COLO668 (cell line): ENCODE data around the gene MYADML2.
A peak's percentile ranks its signal among the peaks of the same experiment; 100 is the strongest.

Source experiments
- DNase-seq: peaks from one replicate; lab custom pipeline; 2025; ENCODE audit not compliant: unreplicated experiment; lab: John Stamatoyannopoulos, UW

Gene MYADML2

DNA sequence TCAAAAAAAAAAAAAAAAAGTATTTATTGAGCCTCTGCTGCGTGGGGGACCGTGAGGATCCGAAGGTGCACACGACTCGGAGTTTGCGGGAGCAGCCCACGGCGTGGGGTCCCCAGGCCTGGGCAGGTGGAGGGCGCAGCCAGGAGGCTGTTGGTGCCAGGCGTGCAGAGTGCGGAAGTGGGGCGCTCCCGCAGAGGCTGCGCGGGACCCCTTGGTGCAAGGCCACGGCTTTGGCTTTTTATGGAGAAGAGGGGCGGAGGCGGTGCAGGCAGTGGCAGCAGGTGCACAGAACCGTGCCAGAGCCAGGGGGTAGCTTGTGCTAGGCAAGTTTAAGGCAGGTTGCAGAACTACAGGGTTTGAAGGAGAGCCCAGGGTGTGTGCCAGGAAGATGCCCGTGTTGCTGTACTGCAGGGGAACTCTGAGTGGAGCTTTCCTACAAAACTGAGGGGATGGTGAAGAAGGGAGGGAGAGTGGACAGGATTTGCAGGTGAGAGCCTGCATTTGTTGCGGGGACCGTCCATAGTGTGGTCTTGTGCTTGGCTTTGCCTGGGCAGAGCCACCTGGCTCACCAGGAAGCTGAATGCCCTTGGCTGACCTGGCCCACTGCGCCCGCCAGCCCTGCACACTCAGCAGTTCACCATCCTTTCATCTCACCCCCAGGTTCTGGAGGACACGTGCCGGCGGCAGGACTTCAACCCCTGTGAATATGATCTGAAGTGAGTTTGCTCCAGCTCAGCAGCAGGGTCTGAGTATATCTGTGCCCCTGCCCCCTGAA, 31.7 kb upstream of the MYADML2 start:
- DNase-seq: peak; percentile 16

DNA sequence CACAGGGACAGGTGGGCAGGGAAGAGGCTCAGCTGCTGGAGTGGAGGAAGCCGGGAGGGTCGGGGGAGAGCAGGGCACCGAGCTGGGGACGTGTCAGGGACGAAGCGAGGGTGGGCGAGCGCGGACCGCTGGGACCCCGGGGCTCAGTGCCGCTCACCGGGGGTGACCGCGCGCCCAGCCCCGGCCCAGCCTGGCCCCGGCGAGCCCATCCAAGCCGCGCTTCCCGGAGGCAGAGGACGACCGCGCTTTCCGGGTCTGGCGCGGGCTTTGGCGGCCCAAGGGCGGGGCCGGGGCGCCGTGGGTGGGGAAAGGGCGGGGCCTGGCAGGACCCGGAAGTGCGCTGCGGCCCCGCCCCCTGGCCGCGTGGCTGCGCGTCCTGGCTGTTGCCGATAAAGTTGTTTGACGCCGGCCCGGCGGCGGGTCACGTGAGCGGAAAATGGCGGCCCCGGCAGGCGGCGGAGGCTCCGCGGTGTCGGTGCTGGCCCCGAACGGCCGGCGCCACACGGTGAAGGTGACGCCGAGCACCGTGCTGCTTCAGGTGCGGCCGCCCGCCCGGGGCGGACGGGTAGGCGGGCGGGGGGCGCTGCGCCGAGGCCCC, 30.3 kb upstream of the MYADML2 start, which contains the start of gene ASPSCR1:
ASPSCR1 (plus strand) TSS at position 419 of the 598 bp plus-strand sequence; CDS start at position 437, 18 bp downstream.
- DNase-seq: peak; percentile 89

DNA sequence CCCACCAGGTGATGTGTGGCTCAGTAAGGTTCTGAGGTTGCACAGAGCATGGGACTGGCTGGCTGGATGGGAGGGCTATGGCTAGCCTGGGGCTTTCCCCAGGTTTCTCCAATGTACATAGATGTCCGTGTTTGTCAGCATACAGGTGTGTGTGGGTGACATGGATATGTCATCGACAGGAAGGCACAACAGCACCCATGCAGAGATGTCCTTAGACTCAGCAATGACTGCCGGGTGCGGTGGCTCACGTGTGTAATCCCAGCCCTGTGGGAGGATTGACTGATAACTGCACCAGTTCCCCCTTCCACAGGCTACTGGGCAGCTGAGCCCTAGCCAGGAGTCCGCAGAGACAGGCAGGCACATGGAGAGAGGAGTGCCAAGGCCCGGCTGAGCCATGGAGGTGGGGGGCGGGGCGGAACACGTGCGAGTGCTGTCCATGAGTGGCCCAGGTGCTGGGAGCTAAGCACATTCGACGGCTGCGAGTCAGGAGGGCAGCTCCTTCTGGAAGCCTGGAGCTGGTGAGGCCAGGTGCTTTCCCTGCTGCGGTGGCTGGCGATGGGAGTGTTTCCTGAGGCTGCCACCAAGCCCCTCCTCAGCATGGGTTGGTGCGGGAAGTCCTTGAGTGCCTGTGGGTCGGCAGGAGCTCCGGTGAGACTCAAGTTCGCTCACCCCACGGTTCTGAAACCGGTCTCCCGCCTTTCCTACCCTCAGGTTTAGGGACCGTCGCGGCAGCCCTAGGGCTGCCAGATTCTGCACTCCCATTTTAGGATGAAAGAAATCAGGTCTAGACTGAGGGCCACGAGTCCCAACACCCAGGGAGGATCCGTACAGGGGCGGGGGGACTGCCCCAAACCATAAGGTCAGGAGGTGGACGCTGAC, 29.5 kb upstream of the MYADML2 start:
- DNase-seq: peak; percentile 82

- no peak for DNase-seq
Measured at GRCh38 chr17:81973432-81973831, 26.4 kb upstream of the MYADML2 start.

DNA sequence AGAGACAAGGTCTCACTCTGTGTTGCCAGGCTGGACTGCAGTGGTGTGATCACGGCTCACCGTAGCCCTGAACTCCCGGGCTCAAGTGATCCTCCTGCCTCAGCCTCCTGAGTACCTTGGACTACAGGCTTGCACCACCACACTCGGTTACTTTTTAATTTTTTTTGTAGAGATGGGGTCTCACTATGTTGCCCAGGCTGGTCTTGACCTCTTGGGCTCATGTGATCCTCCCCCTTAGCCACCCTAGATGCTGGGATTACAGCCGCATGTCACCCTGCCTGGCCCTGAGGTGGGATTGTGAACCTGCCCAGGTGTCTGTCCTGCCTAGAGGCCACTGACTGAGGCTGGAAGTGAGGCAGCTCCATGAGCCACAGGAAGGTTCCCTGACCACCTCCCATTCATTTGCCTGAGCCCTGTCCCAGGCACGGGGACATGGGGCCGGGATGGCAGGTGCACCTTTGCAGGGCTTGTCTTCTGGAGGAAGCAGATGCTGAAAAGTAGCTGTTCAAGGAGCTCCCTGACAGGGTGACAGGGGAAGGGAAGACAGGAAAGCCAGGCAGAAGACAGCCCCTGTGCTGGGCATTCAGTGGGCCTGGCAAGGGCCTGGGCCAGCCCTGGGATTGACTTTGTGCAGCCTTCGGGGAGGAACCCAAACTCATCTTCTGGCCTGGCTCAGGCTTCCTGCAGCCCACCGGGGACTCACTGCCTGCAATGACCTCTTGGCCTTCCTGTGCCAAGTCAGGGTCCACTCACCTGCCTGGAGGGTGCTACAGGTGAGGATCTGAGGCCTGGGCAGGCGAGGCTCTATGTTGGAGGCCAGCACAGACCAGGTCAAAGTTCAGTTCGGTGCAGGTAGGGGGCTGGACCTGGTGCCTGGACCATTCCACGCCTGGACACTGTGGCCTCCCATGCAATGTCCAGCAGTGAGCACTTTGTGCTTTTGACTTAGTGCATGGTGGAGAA, 22.1 kb upstream of the MYADML2 start:
- no peak for DNase-seq

DNA sequence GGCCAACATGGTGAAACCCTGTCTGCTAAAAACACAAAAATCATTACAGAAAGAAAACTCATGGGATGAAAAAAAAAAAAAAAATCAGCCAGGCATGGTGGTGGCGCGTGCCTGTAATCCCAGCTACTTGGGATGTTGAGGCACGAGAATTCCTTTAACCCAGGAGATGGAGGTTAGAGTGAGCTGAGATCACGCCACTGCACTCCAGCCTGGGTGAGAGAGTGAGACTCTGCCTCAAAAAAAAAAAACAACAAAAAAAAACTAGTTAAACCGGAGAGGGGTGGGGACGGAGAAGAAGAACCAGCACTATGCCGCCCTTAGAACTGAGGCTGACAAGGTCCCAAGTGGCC, 21.3 kb upstream of the MYADML2 start:
- DNase-seq: no peak

- peak; percentile 62 for DNase-seq
Measured at GRCh38 chr17:81967533-81968395, 20.7 kb upstream of the MYADML2 start.

DNA sequence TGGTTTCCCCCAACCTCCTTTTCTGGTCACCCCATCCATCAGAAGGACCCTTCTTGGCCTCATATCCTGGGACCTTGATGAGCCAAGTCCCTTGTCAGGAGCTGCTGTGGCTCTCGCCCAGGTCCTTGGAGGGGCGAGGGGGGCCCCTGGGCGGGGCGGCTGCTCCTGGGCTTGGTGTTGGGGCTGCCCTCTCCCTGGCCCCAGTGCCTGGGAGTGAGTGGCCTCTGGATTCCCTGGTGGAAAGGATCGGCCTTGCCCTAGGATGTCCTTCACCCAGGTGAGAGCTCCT, 20.2 kb upstream of the MYADML2 start:
- no peak for DNase-seq

GRCh38 chr17:81966343-81967243, 19.6 kb upstream of the MYADML2 start:
- DNase-seq: peak; percentile 93

DNA sequence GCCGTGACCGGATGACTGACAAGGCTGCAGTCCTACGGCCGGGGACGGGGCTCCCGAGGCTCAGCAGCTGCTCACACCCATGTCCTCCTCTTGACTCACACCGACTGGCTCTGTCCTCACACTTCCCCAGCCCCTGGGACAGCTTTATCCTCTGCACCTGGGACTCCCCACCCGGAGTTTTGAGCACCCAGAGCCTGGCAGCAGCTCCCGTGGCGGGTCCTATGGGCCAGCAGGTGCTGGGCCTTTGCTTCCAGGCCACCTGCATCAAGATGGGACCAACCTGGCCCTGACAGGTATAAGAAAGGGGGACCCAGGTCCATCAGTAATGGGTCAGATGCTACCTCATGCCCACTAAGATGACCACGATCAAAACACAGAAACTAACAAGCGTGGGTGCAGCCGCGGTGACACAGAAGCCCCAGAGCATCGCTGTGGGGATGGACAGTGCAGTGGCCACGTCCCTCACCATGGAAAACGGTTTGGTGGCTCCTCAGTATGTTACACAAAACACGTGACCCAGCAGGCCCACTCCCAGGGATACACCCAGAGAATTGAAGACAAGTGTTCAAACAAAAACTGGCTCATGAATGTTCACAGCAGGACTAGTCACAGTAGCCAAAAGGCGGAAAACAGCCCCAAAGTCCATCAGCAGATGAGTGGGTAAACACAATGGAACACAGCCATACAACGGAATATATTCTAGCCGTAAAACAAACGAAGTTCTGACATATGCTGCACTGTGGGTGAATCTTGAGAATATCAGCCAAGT, 17.2 kb upstream of the MYADML2 start:
- no peak for DNase-seq

DNA sequence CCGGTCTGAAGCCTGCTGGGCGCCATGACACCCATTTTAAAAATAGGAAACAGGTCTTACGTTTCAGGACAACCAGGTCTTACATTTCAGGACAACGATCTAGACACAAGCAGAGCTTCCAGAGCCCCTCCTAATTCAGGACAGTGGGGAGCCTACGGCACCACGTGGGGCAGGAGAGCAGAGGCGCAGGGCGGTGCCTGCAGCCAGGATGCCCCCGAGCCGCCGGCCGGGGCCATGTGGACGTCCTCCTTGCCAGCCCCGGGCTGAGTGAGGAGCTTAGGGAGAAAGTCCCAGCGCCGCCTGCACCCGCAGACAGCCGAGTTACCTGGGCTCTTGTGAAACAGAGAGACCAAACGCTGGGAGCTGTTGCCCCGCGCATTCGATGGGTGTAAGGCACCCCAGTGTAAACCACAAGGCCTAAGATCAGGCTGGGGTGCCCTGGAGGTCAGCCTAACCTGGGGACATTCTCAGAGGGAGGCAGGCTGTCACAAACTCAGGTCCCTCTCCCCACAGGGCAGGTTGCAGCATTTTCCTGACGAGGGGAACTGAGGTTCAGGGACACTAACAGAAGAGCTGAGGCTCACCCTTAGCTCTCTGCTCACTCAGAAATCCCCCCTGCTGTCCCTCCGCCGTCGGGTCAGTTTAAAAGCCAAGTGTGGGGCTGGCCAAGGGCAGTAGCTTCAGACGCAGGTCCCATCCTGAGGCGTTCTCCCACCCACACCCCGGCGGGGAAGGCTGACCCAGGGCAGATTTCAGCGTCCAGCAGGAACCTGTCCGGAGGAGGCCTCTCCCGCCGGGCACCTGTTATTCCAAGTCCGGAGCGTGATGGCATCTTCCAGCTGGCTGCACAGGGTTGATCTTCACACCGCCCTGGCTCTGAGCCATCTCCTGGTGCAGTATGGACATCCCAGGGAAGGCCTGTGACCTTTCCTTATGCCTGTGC, 15.7 kb upstream of the MYADML2 start:
- no peak for DNase-seq

- no peak for DNase-seq
Measured at GRCh38 chr17:81961521-81962498, 14.8 kb upstream of the MYADML2 start.

DNA sequence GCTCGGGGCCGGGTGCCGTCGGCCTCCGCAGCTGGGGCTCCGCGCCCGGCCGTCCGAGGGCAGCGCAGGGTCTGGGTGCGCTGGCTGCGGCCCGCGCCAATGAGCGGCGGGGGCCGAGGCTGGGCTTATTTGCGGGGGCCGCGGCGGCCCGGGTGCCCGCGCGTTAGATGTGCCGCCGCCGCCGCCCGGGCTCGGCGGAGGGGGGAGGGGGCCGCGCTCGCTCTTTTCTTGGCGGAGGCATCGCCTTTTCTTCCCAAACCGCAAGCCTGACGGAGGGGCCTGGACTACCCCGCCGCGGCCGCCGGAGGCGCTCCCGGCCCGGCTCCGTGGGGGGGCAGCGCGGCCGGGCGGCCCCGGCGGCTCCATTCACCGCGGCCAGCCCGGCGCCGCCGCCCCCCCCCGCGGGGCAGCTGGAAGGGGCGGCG, 14.1 kb upstream of the MYADML2 start, which contains the start of gene NOTUM:
NOTUM (minus strand) TSS at position 101 of the 425 bp plus-strand sequence. CDS start 278 bp downstream, outside the sequence.
- DNase-seq: peak; percentile 31

GRCh38 chr17:81960130-81960958, 13.3 kb upstream of the MYADML2 start:
- peak; percentile 12 for DNase-seq
